HG02870 (cell line): ENCODE results near the gene FGF11.

Experiments used
- ATAC-seq: cut with Tn5 transposase; IDR thresholded peaks from one replicate; pipeline ENCODE4 v1.9.1; 2021; ENCODE audit warnings: mild to moderate bottlenecking, moderate library complexity; ENCODE audit not compliant: unreplicated experiment

FGF11 gene

GRCh38 chr17:7427549-7427948 is 11.8 kb upstream of the FGF11 start:
- no peak for ATAC-seq

- ATAC-seq: no peak
Observed at GRCh38 chr17:7428557-7428956, 10.8 kb upstream of the FGF11 start, which contains the start of gene SPEM3. TSS of gene SPEM3 (plus strand) at chr17:7428857. CDS start at chr17:7428903, 46 bp downstream.

GRCh38 chr17:7429722-7430121 is 9.6 kb upstream of the FGF11 start:
- no peak for ATAC-seq

GRCh38 chr17:7431231-7431630 is 8.1 kb upstream of the FGF11 start:
- ATAC-seq: no peak

- ATAC-seq: no peak
Observed at GRCh38 chr17:7432296-7432695, 7.0 kb upstream of the FGF11 start.

- ATAC-seq: no peak
Observed at GRCh38 chr17:7435676-7436555, 3.4 kb upstream of the FGF11 start.

GRCh38 chr17:7436556-7437368 is 2.5 kb upstream of the FGF11 start:
- no peak for ATAC-seq

- ATAC-seq: no peak
Observed at GRCh38 chr17:7437369-7437863, 1.9 kb upstream of the FGF11 start.

- no peak for ATAC-seq
Observed at GRCh38 chr17:7437950-7438614, 1.2 kb upstream of the FGF11 start.

- no peak for ATAC-seq
Observed at GRCh38 chr17:7438656-7439460, 454 bp upstream of the FGF11 start.

GRCh38 chr17:7440113-7440833 is 961 bp downstream of the FGF11 start:
- ATAC-seq: no peak

GRCh38 chr17:7440834-7441195 is 1.5 kb downstream of the FGF11 start:
- ATAC-seq: no peak

- no peak for ATAC-seq
Observed at GRCh38 chr17:7441266-7441665, 2.0 kb downstream of the FGF11 start.

GRCh38 chr17:7442142-7442541 is 2.8 kb downstream of the FGF11 start:
- no peak for ATAC-seq

GRCh38 chr17:7443499-7444485 is 4.5 kb downstream of the FGF11 start:
- ATAC-seq: no peak

- ATAC-seq: no peak
Observed at GRCh38 chr17:7444682-7445618, 5.6 kb downstream of the FGF11 start, which contains the start of gene CHRNB1. TSS of gene CHRNB1 (plus strand) at chr17:7445061. CDS start at chr17:7445128, 67 bp downstream.

GRCh38 chr17:7445619-7445968 is 6.3 kb downstream of the FGF11 start:
- no peak for ATAC-seq
